T-helper 2 cell (primary cell): ENCODE results near the gene TDP2.
"Not testable (repeated sequence)": the region's sequence is repeated elsewhere in the genome, so short reads cannot be mapped to it uniquely, and the experiment has no call there.

ENCODE experiments used
- DNase-seq, 5 experiments: peaks; one replicate each; pipeline versions ENCODE4 v3.0.0 to v3.0.0-alpha.2; 2012 to 2022

Gene TDP2

GRCh38 chr6:24678792-24679352 lies 12.2 kb upstream of the TDP2 start:
- DNase-seq, result not testable (repeated sequence)

GRCh38 chr6:24673625-24674024 lies 6.9 kb upstream of the TDP2 start:
- no peak for DNase-seq

- DNase-seq, result no peak
These were observed 6.0 kb upstream of the TDP2 start for GRCh38 chr6:24672620-24673182.

GRCh38 chr6:24671077-24671476 lies 4.4 kb upstream of the TDP2 start:
- DNase-seq, result not testable (repeated sequence)

GRCh38 chr6:24670492-24670891 lies 3.8 kb upstream of the TDP2 start:
- not testable (repeated sequence) for DNase-seq

GRCh38 chr6:24668997-24669361 lies 2.3 kb upstream of the TDP2 start:
- DNase-seq, result no peak

- peak in 2 of 5 experiments; percentile 1 to 64 for DNase-seq
These were observed 1.6 kb upstream of the TDP2 start for GRCh38 chr6:24668066-24668996.

GRCh38 chr6:24667378-24667803 lies 692 bp upstream of the TDP2 start:
- no peak for DNase-seq

- DNase-seq, result peak in 3 of 5 experiments; percentile 26 to 70 (median 29)
These were observed 530 bp downstream of the TDP2 start for GRCh38 chr6:24666097-24666640.

GRCh38 chr6:24664046-24664987 lies 2.4 kb downstream of the TDP2 start:
- DNase-seq, result no peak

GRCh38 chr6:24663189-24663588 lies 3.5 kb downstream of the TDP2 start:
- DNase-seq, result no peak

GRCh38 chr6:24662236-24662635 lies 4.5 kb downstream of the TDP2 start:
- no peak for DNase-seq

- not testable (repeated sequence) for DNase-seq
These were observed 4.9 kb downstream of the TDP2 start for GRCh38 chr6:24661759-24662158.

GRCh38 chr6:24660105-24660504 lies 6.6 kb downstream of the TDP2 start:
- DNase-seq, result no peak

- DNase-seq, result no peak
These were observed 7.1 kb downstream of the TDP2 start for GRCh38 chr6:24659561-24659960.

- DNase-seq, result no peak
These were observed 7.8 kb downstream of the TDP2 start for GRCh38 chr6:24658573-24659560.

GRCh38 chr6:24655215-24655614 lies 11.5 kb downstream of the TDP2 start:
- no peak for DNase-seq

- no peak for DNase-seq
These were observed 16.3 kb downstream of the TDP2 start for GRCh38 chr6:24650365-24650764.

GRCh38 chr6:24649691-24650090 lies 17.0 kb downstream of the TDP2 start:
- DNase-seq, result no peak

GRCh38 chr6:24648276-24648675 lies 18.4 kb downstream of the TDP2 start:
- no peak for DNase-seq

GRCh38 chr6:24646771-24647170 lies 19.9 kb downstream of the TDP2 start:
- DNase-seq, result no peak
